GM12878 (cell line): ENCODE data around the gene ESM1. TPM values are rescaled to one million over a fixed set of nuclear protein-coding genes. Genes with fewer than 3 reads are reported as not detected.

ENCODE experiments used
- ATAC-seq: fragments of 200-7000 bp; cut with Tn5 transposase; 3 replicates; pipeline ENCODE4 v1.9.1; 2020; ENCODE audit warnings: mild to moderate bottlenecking, moderate library complexity
- BruUV-seq: library from RNA; stranded (reverse); fragments of 400-500 nt; replicated peaks from 2 replicates; lab custom pipeline; 2021; lab: Mats Ljungman, UMichigan
- CTCF ChIA-PET: fragments of 300-600 bp; sonication (Branson Sonifier 250); formaldehyde crosslinking; extraction: SDS; loops from one replicate; lab custom pipeline; 2021; ENCODE audit warnings: inconsistent platforms; lab: Yijun Ruan, JAX
- POLR2A ChIA-PET: fragments of 350-600 bp; formaldehyde crosslinking; extraction: SDS; loops from one replicate; lab custom pipeline; 2021; ENCODE audit warnings: inconsistent platforms; lab: Charles Lee
- RAD21 ChIA-PET: fragments of 300-600 bp; sonication (Branson Sonifier 250); formaldehyde crosslinking; loops from one replicate; lab custom pipeline; 2023; ENCODE audit warnings: antibody characterized with exemption; ENCODE audit not compliant: unreplicated experiment; lab: Charles Lee
- SMC1A ChIA-PET: fragments of 300-600 bp; sonication (Branson Sonifier 250); formaldehyde crosslinking; loops from one replicate; lab custom pipeline; 2023; ENCODE audit not compliant: unreplicated experiment, uncharacterized antibody; lab: Charles Lee
- DNase-seq: peaks from one replicate; pipeline ENCODE4 v3.0.0-alpha.2; 2011; ENCODE audit warnings: low read depth, low spot score
- FAIRE-seq: peaks from 3 replicates; lab custom pipeline; 2011; peaks lifted over from hg19 to GRCh38; lab: Jason Lieb, UNC
- H2AFZ ChIP-seq: 2 replicates; pipeline ENCODE4 v1.6.0; 2011; ENCODE audit warnings: low read depth, low read length, control low read depth; ENCODE audit not compliant: control insufficient read depth
- H3K27ac ChIP-seq: 2 replicates; pipeline ENCODE4 v1.5.1; 2011; ENCODE audit warnings: control low read depth; ENCODE audit not compliant: control insufficient read depth, insufficient read depth
- H3K27me3 ChIP-seq, 2 experiments: replicated peaks in 1 of 2; 2 replicates each; pipeline versions ENCODE4 v1.6.0 to v1.6.1; 2011; ENCODE audit warnings: low read length in 1 of 2; ENCODE audit not compliant: control insufficient read depth in 2 of 2, insufficient read depth in 2 of 2
- H3K36me3 ChIP-seq, 2 experiments: 2 replicates each; pipeline ENCODE4 v1.5.1; 2011; ENCODE audit warnings: low read length in 1 of 2; ENCODE audit not compliant: control insufficient read depth in 2 of 2, insufficient read depth in 2 of 2
- H3K4me1 ChIP-seq: 2 replicates; pipeline ENCODE4 v1.6.1; 2011; ENCODE audit warnings: mild to moderate bottlenecking, low read length, moderate library complexity, mixed read lengths; ENCODE audit not compliant: control insufficient read depth, insufficient read depth
- H3K4me2 ChIP-seq: 2 replicates; pipeline ENCODE4 v1.6.0; 2011; ENCODE audit warnings: control low read depth; ENCODE audit not compliant: control insufficient read depth, insufficient read depth
- H3K4me3 ChIP-seq: fragments of 200-600 bp; sonication (generic); 2 replicates; pipeline ENCODE4 v1.5.1; 2016
- H3K79me2 ChIP-seq: 2 replicates; pipeline ENCODE4 v1.6.0; 2011; ENCODE audit warnings: low read length; ENCODE audit not compliant: control insufficient read depth, insufficient read depth
- H3K9ac ChIP-seq: 2 replicates; pipeline ENCODE4 v1.8.0; 2011; ENCODE audit warnings: low read length, control low read depth, mixed read lengths; ENCODE audit not compliant: control insufficient read depth, insufficient read depth
- H3K9me3 ChIP-seq: replicated peaks from 3 replicates; pipeline ENCODE4 v1.5.1; 2011; ENCODE audit warnings: mild to moderate bottlenecking, low read length; ENCODE audit not compliant: control insufficient read depth, insufficient read depth
- H4K20me1 ChIP-seq: 2 replicates; pipeline ENCODE4 v1.6.0; 2011; ENCODE audit not compliant: control insufficient read depth, insufficient read depth
- BACH1 ChIP-seq: fragments of 450-650 bp; IDR thresholded peaks from 2 replicates; pipeline ENCODE4 v1.6.1; 2017; ENCODE audit warnings: mild to moderate bottlenecking, borderline replicate concordance
- BMI1 ChIP-seq: fragments of 450-650 bp; IDR thresholded peaks from 2 replicates; pipeline ENCODE4 v1.6.1; 2016; ENCODE audit warnings: mild to moderate bottlenecking, moderate library complexity, borderline replicate concordance
- E4F1 ChIP-seq: fragments of 450-650 bp; IDR thresholded peaks from 2 replicates; pipeline ENCODE4 v1.6.1; 2018; ENCODE audit warnings: borderline replicate concordance, mild to moderate bottlenecking; ENCODE audit not compliant: partially characterized antibody
- FOXM1 ChIP-seq: IDR thresholded peaks from 2 replicates; pipeline ENCODE4 v1.6.1; 2012; ENCODE audit warnings: low read depth, mild to moderate bottlenecking, inconsistent platforms, low read length, moderate library complexity
- GATAD2B ChIP-seq: fragments of 450-650 bp; conservative IDR thresholded peaks from 2 replicates; pipeline ENCODE4 v1.6.1; 2017; ENCODE audit warnings: low read depth, mild to moderate bottlenecking, moderate library complexity
- LARP7 ChIP-seq: fragments of 450-650 bp; IDR thresholded peaks from 2 replicates; pipeline ENCODE4 v1.6.1; 2017; ENCODE audit warnings: mild to moderate bottlenecking
- MTA2 ChIP-seq: fragments of 450-650 bp; IDR thresholded peaks from 2 replicates; pipeline ENCODE4 v1.6.1; 2016; ENCODE audit warnings: low read depth, mild to moderate bottlenecking, moderate library complexity
- MXI1 ChIP-seq: fragments of 150-350 bp; IDR thresholded peaks from 2 replicates; pipeline ENCODE4 v1.6.1; 2011; ENCODE audit warnings: low read depth, mild to moderate bottlenecking, inconsistent platforms, low read length, improper control_type of control experiment
- SMAD5 ChIP-seq: IDR thresholded peaks from 2 replicates; pipeline ENCODE4 v1.6.1; 2016; ENCODE audit warnings: antibody characterized with exemption, low read depth
- SP1 ChIP-seq: IDR thresholded peaks from one replicate; pipeline ENCODE4 v1.6.1; 2011; ENCODE audit warnings: low read depth, low read length
- SREBF2 ChIP-seq: IDR thresholded peaks from 2 replicates; pipeline ENCODE4 v1.6.1; 2012; ENCODE audit warnings: mild to moderate bottlenecking, low read length
- SUZ12 ChIP-seq: fragments of 200-600 bp; sonication (generic); IDR thresholded peaks from one replicate; pipeline ENCODE4 v1.6.1; 2018; ENCODE audit warnings: antibody characterized with exemption, mild to moderate bottlenecking; ENCODE audit not compliant: unreplicated experiment
- ZNF217 ChIP-seq: fragments of 450-650 bp; IDR thresholded peaks from 2 replicates; pipeline ENCODE4 v1.6.1; 2017; ENCODE audit warnings: antibody characterized with exemption, mild to moderate bottlenecking
- ZNF24 ChIP-seq: fragments of 450-650 bp; IDR thresholded peaks from 2 replicates; pipeline ENCODE4 v1.6.1; 2017; ENCODE audit warnings: antibody characterized with exemption, mild to moderate bottlenecking
- ZNF274 ChIP-seq: IDR thresholded peaks from one replicate; pipeline ENCODE4 v1.8.0; 2011; ENCODE audit not compliant: insufficient read length, insufficient read depth
- WGBS: methylation state at CpG from one replicate; pipeline ENCODE4 v1.1.6; 2016; ENCODE audit warnings: low lambda C conversion rate; ENCODE audit not compliant: insufficient replicate concordance, insufficient coverage; ENCODE audit errors: missing lambda C conversion rate; 5-methylcytosine and 5-hydroxymethylcytosine counted together
- in situ Hi-C: fragments of 300-500 bp; cut with MboI; formaldehyde crosslinking; loops from 9 replicates; pipeline ENCODE4 v1.14.3; 2018; ENCODE audit warnings: mixed read lengths
- intact Hi-C: fragments of 100-400 bp; cut with micrococcal nuclease; formaldehyde crosslinking; loops from one replicate; pipeline ENCODE4 v1.14.2; 2022; ENCODE audit not compliant: unreplicated experiment
- polyA plus RNA-seq, 11 experiments: library from polyadenylated mRNA; depleted of rRNA in 4 of 11; unstranded in 6 of 11; stranded (reverse) in 5 of 11; fragments of >200 nt; fragmentation: Nextera tagmentation in 4 of 11; fragmentation: Illumina TruSeq in 1 of 11; extraction: Ambion mirVana in 4 of 11; extraction: Trizol in 1 of 11; gene quantifications; 1 replicate in 1 of 11; 2 replicates in 10 of 11; pipeline versions ENCODE4 v1.2.1 to v1.2.3, GENCODE V29; 2011 to 2016; ENCODE audit warnings: inconsistent platforms in 2 of 11, missing spikeins in 2 of 11, low read depth in 1 of 11
- total RNA-seq, 4 experiments: library from RNA; depleted of rRNA in 3 of 4; stranded (reverse); fragments of >200 nt in 3 of 4; fragmentation: Illumina TruSeq in 1 of 4; extraction: Trizol in 1 of 4; gene quantifications; 2 replicates each; pipeline versions ENCODE4 v1.2.1 to v1.2.3, GENCODE V29; 2013 to 2021

Gene ESM1
- total and polyA plus RNA-seq, 10 of the 15 experiments (the other 5 are each of a cell fraction or from before 2014, with no cell fraction given) = not detected

- TF ChIP-seq E4F1 (no peak), BMI1 (no peak), FOXM1 (no peak), ZNF274 (no peak), ZNF217 (no peak), LARP7 (no peak), MTA2 (no peak), SMAD5 (no peak)
Measured at GRCh38 chr5:55030676-55031369, 45.4 kb upstream of the ESM1 start (continued).

- RAD21 ChIA-PET = no interaction called here
- Histone ChIP-seq H3K4me3 (no peak overlapping the region), H3K4me2 (no peak overlapping the region), H3K79me2 (no peaks in the 10 kb centered on the region), H3K4me1 (no peaks in the 10 kb centered on the region), H2AFZ (no peak overlapping the region), H3K9me3 (no peaks in the 10 kb centered on the region), H3K9ac (no peak overlapping the region), H3K36me3 (no peaks in the 10 kb centered on the region), H4K20me1 (no peaks in the 10 kb centered on the region), H3K27me3 (0 out of 4 replicates have a peak, but pooled peaks cover 0 to 5% of the 10 kb centered on the region in 2 experiments), H3K27ac (no peak overlapping the region)
- ATAC-seq (no peak), FAIRE-seq (no peak), DNase-seq (no peak)
- TF ChIP-seq SP1 (no peak), GATAD2B (no peak), SUZ12 (no peak), BACH1 (no peak), MXI1 (no peak), ZNF24 (no peak), SREBF2 (no peak)
- in situ Hi-C loops = no loop called here
- 25% methylated on average over 2 of the region's 2 CpGs for WGBS
- no TSS peak for BruUV-seq
- SMC1A ChIA-PET = no interaction called here
- POLR2A ChIA-PET = no interaction called here
- CTCF ChIA-PET = no interaction called here
- intact Hi-C loops = no loop called here
Measured at GRCh38 chr5:55030220-55030619, 44.8 kb upstream of the ESM1 start.
